HFF-Myc (cell line): ENCODE results near the gene TMEM144.

Experiments used
- DNase-seq: peaks from one replicate; pipeline ENCODE4 v3.0.0-alpha.2; 2011; ENCODE audit warnings: low read depth; ENCODE audit errors: extremely low read depth
- H3K4me3 ChIP-seq: replicated peaks from 2 replicates; pipeline ENCODE4 v1.5.1; 2011; ENCODE audit warnings: low read depth, mild to moderate bottlenecking, control low read depth, low read length
- TF ChIP-seq, protein P1 (sequence below): IDR thresholded peaks from 2 replicates; pipeline ENCODE4 v1.5.1; 2012; ENCODE audit warnings: mild to moderate bottlenecking, low read depth, low read length, control low read depth; ENCODE audit errors: missing control alignments

The TMEM144 gene

DNA sequence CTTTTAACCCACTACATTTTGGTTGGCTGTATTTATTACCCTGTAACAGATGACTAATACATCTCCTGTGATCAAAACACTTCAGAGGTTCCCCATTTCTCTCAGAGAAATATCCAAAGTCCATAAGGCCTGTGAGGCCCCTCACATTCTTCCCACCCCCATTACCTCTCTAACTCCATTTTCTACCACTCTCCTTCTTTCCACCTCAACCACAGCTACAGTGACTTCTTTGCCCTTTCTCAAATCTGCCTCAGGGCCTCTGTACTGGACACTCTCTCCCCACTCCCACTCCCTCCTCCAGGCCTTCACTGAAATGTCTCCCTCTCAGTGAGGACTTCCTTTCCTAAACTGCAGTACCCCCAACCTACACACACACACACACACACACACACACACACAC, 8.4 kb upstream of the TMEM144 start:
- no peak for DNase-seq
- TF ChIP-seq, protein P1, sequence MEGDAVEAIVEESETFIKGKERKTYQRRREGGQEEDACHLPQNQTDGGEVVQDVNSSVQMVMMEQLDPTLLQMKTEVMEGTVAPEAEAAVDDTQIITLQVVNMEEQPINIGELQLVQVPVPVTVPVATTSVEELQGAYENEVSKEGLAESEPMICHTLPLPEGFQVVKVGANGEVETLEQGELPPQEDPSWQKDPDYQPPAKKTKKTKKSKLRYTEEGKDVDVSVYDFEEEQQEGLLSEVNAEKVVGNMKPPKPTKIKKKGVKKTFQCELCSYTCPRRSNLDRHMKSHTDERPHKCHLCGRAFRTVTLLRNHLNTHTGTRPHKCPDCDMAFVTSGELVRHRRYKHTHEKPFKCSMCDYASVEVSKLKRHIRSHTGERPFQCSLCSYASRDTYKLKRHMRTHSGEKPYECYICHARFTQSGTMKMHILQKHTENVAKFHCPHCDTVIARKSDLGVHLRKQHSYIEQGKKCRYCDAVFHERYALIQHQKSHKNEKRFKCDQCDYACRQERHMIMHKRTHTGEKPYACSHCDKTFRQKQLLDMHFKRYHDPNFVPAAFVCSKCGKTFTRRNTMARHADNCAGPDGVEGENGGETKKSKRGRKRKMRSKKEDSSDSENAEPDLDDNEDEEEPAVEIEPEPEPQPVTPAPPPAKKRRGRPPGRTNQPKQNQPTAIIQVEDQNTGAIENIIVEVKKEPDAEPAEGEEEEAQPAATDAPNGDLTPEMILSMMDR = no peak
- H3K4me3 ChIP-seq = no peak overlapping the region

DNA sequence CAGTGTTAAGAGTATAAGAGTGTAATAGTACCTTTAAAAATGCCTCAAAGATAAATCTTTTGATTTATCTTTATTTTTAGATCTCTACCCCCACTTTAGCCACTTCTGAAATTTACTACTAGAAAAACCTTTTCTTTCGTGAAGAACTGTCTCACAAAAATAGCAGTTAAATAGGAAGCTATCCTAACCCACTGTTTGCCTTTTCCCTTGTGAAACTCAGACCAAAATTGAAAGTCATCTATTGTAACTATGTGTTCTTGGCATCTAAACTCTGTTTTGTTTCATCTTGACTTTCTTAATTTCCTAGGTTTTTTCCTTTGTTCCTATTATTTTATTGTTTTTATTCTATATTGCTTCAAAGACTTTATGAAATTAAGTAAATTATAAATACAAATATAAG, 7.8 kb upstream of the TMEM144 start:
- TF ChIP-seq, protein P1 = no peak
- no peak overlapping the region for H3K4me3 ChIP-seq
- no peak for DNase-seq

DNA sequence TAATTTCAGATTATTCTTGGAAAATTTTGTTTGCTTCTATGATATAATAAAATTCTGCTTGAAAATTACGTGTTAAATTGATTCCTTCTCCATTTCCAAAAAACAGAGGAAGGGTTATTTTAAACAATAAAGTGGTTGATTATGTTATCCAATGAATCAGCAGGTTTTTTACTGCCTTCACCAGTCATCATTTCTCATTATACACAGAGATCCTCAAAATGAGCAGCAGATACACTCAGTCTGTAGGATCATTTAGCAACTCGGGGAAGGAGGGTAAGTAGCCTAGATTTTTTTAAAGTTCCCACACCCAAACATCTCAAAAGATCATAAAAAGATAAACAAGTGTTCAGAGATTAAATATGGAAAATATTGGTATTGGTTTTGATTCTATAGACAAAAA, 6.8 kb upstream of the TMEM144 start:
- TF ChIP-seq, protein P1 = no peak
- no peak overlapping the region for H3K4me3 ChIP-seq
- no peak for DNase-seq

DNA sequence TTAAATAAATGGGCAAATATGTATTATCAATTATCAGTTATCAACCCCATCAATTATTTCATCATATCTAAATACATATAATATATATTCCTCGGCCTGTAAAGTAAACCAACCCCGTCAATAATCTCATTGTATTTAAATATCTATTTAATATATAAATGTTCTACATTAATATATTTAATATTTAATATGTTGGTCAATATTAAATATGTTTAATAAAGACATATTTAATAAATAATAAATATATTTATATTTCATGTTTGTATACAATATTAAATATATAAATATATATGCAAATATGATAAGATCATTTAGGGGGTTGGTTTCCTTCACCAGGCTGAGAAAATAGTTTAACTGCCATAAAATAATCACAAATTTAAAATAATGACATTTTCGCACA, 6.4 kb upstream of the TMEM144 start:
- no peak overlapping the region for H3K4me3 ChIP-seq
- no peak for DNase-seq
- TF ChIP-seq, protein P1 = no peak

DNA sequence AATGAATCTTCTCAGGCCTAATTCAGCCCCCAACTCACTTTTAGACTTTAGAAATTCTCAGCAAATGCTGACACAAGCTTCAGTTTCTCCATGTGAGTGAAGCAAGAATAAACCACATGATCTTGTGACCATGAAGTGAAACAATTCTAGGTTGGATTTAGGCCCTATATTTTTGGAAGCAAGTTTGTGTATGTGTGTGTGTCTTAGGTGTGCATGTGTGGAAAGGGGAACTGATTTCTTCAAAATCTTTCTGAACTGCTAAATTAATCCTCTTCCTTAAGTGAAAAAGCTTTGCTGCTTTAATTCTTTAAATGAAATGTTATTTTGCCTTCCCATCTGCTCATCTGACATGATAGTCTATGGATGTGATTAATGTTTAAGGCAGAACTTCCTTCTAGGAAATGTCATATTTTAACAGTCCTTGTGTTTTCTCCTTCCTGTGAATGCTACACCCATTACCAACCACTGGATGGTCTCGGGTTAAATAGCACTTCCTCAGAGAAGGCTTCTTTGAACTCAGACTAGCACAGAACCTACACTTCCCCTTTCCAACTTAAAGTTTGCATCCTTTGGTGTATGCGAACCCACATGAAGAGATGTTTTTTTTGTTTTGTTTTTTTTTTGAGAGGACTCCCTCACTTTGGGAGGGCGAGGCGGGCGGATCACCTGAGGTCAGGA, 1.2 kb upstream of the TMEM144 start:
- H3K4me3 ChIP-seq = no peak overlapping the region
- TF ChIP-seq, protein P1 = no peak
- DNase-seq = no peak

DNA sequence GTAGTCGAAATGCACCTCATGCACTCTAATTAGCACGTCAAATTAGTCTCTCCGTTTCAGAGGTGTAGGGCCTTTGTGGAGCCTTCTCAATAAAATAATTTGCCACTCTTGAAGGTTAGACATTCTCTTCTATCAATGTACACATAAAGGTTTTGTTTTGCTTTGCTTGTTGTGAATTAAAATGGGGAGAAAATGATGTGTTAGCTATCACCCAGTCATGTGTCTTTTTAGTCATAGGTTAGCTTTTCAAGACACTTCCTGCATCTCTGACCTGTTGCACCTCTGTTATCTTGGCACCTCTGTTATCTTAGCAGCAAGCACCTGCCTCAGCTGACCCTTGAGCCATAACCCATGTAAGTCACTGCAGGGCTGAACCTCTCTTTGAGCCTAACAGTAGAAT, 936 bp downstream of the TMEM144 start:
- DNase-seq = no peak
- H3K4me3 ChIP-seq = peak overlapping the region; percentile 32
- TF ChIP-seq, protein P1 = no peak

DNA sequence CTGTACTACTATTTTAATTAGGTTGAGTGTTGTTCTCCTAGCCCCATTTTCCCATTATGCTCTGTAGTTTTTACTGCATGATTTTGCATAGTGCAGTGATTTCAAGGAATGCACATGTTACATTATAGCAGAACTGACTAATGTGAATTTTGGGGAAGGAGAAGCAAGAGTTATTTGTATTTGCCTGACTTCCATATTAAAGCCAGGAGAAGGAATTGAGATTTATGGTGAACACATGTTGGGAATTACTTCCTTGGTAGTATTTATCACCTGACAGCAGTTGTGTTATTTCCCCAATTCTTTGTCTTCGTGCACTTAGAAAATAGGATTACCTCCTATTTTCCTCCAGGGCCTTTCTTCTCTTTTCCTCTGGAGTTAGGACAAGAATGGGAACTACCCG, 3.2 kb downstream of the TMEM144 start:
- H3K4me3 ChIP-seq = no peak overlapping the region
- DNase-seq = no peak
- TF ChIP-seq, protein P1 = no peak
